GM23338 (cell line): ENCODE results near the gene SPATA31E1. TPM values are rescaled to one million over a fixed set of nuclear protein-coding genes. Genes with fewer than 3 reads are reported as not detected.

Experiments used
- ATAC-seq: fragments of 200-7000 bp; cut with Tn5 transposase; 3 replicates; pipeline ENCODE4 v1.9.1; 2020
- DNase-seq: peaks from one replicate; pipeline ENCODE4 v3.0.0-alpha.2; 2015; ENCODE audit warnings: low spot score
- H2AFZ ChIP-seq: fragments of 200-600 bp; sonication (generic); 2 replicates; pipeline ENCODE4 v1.8.0; 2016; ENCODE audit warnings: antibody characterized with exemption, mild to moderate bottlenecking, moderate library complexity
- H3F3A ChIP-seq: fragments of 200-600 bp; sonication (generic); replicated peaks from 2 replicates; pipeline ENCODE4 v1.8.0; 2017; ENCODE audit warnings: antibody characterized with exemption, mixed run types, low read depth
- H3K27ac ChIP-seq: fragments of 200-600 bp; sonication (generic); 2 replicates; pipeline ENCODE4 v1.6.1; 2016; ENCODE audit warnings: low read depth
- H3K27me3 ChIP-seq: fragments of 200-600 bp; sonication (generic); 2 replicates; pipeline ENCODE4 v1.8.0; 2016; ENCODE audit warnings: mild to moderate bottlenecking, mixed run types, moderate library complexity; ENCODE audit not compliant: insufficient read depth
- H3K36me3 ChIP-seq: fragments of 200-600 bp; sonication (generic); 2 replicates; pipeline ENCODE4 v1.8.0; 2016; ENCODE audit warnings: mild to moderate bottlenecking; ENCODE audit not compliant: insufficient read depth
- H3K4me1 ChIP-seq: fragments of 200-600 bp; sonication (generic); 2 replicates; pipeline ENCODE4 v1.8.0; 2016; ENCODE audit warnings: mild to moderate bottlenecking, moderate library complexity; ENCODE audit not compliant: insufficient read depth
- H3K4me2 ChIP-seq: fragments of 200-600 bp; sonication (generic); 2 replicates; pipeline ENCODE4 v1.7.1; 2017; ENCODE audit warnings: mixed run types
- H3K4me3 ChIP-seq: fragments of 200-600 bp; sonication (generic); 2 replicates; pipeline ENCODE4 v1.6.1; 2016; ENCODE audit warnings: mixed run types
- H3K79me2 ChIP-seq: fragments of 200-600 bp; sonication (generic); replicated peaks from 2 replicates; pipeline ENCODE4 v1.8.0; 2017; ENCODE audit warnings: mild to moderate bottlenecking; ENCODE audit not compliant: insufficient read depth
- H3K9me2 ChIP-seq: fragments of 200-600 bp; sonication (generic); 2 replicates; pipeline ENCODE4 v1.8.0; 2017; ENCODE audit not compliant: insufficient read depth
- H4K20me1 ChIP-seq: fragments of 200-600 bp; sonication (generic); replicated peaks from 2 replicates; pipeline ENCODE4 v1.8.0; 2017; ENCODE audit warnings: mild to moderate bottlenecking; ENCODE audit not compliant: insufficient read depth
- H3K27ac Mint-ChIP-seq: 2 replicates; pipeline ENCODE4 v1.8.0; 2020; ENCODE audit warnings: inconsistent platforms, mild to moderate bottlenecking, moderate library complexity, mixed read lengths
- H3K27me3 Mint-ChIP-seq: 3 replicates; pipeline ENCODE4 v1.8.0; 2022; ENCODE audit warnings: low read depth, mild to moderate bottlenecking, moderate library complexity, mixed read lengths, inconsistent platforms; ENCODE audit not compliant: insufficient read depth, poor library complexity
- H3K36me3 Mint-ChIP-seq: 3 replicates; pipeline ENCODE4 v1.8.0; 2021; ENCODE audit warnings: low read depth, mild to moderate bottlenecking, inconsistent platforms, moderate library complexity, mixed read lengths
- H3K4me1 Mint-ChIP-seq: 3 replicates; pipeline ENCODE4 v1.8.0; 2020; ENCODE audit warnings: mild to moderate bottlenecking, inconsistent platforms, mixed read lengths
- H3K4me3 Mint-ChIP-seq: 3 replicates; pipeline ENCODE4 v1.8.0; 2021; ENCODE audit warnings: moderate library complexity, mild to moderate bottlenecking, inconsistent platforms, mixed read lengths
- H3K9me3 Mint-ChIP-seq: 3 replicates; pipeline ENCODE4 v1.8.0; 2020; ENCODE audit warnings: moderate library complexity, mild to moderate bottlenecking, inconsistent platforms, mixed read lengths
- CREB1 ChIP-seq: fragments of 250-450 bp; sonication (Bioruptor Pico); IDR thresholded peaks from 2 replicates; pipeline ENCODE4 v1.5.0; 2020; ENCODE audit warnings: low read depth, mild to moderate bottlenecking, moderate library complexity
- EZH2 ChIP-seq: fragments of 200-600 bp; sonication (generic); IDR thresholded peaks from one replicate; pipeline ENCODE4 v1.8.0; 2017; ENCODE audit warnings: antibody characterized with exemption, mild to moderate bottlenecking, low read depth; ENCODE audit not compliant: unreplicated experiment
- EZH2phosphoT487 ChIP-seq: fragments of 200-600 bp; sonication (generic); IDR thresholded peaks from one replicate; pipeline ENCODE4 v1.8.1; 2018; ENCODE audit warnings: antibody characterized with exemption; ENCODE audit not compliant: unreplicated experiment
- JUNB ChIP-seq: IDR thresholded peaks from one replicate; pipeline ENCODE4 v1.6.1; 2016; ENCODE audit warnings: antibody characterized with exemption; ENCODE audit not compliant: unreplicated experiment
- NANOG ChIP-seq: IDR thresholded peaks from 2 replicates; pipeline ENCODE4 v1.6.1; 2016; ENCODE audit warnings: antibody characterized with exemption, borderline replicate concordance
- POLR2AphosphoS5 ChIP-seq: IDR thresholded peaks from 2 replicates; pipeline ENCODE4 v1.6.1; 2016; ENCODE audit warnings: antibody characterized with exemption, low read depth
- REST ChIP-seq: IDR thresholded peaks from one replicate; pipeline ENCODE4 v1.6.1; 2018; ENCODE audit warnings: antibody characterized with exemption; ENCODE audit not compliant: unreplicated experiment
- STAT1 ChIP-seq: IDR thresholded peaks from one replicate; pipeline ENCODE4 v1.6.1; 2016; ENCODE audit warnings: antibody characterized with exemption; ENCODE audit not compliant: unreplicated experiment
- ZNF114 ChIP-seq: fragments of 250-450 bp; sonication (Bioruptor Pico); IDR thresholded peaks from 2 replicates; pipeline ENCODE4 v1.5.0; 2020; ENCODE audit warnings: mild to moderate bottlenecking, moderate library complexity
- ZNF331 ChIP-seq: fragments of 250-450 bp; sonication (Bioruptor Pico); IDR thresholded peaks from 2 replicates; pipeline ENCODE4 v1.5.0; 2020; ENCODE audit warnings: low read depth, mild to moderate bottlenecking, moderate library complexity
- polyA plus RNA-seq: library from polyadenylated mRNA; unstranded; fragments of >200 nt; fragmentation: Nextera tagmentation; extraction: Ambion mirVana; gene quantifications from 2 replicates; pipeline ENCODE4 v1.2.1, GENCODE V29; 2016
- total RNA-seq: library from RNA; depleted of rRNA; stranded (reverse); fragments of >200 nt; shearing (Covaris generic); gene quantifications from 2 replicates; pipeline ENCODE4 v1.2.3, GENCODE V29; 2014
- TF ChIP-seq, protein P1 (sequence below): IDR thresholded peaks from 2 replicates; pipeline ENCODE4 v1.6.1; 2016; ENCODE audit warnings: antibody characterized with exemption
- TF ChIP-seq, protein P2 (sequence below): fragments of 250-450 bp; sonication (Bioruptor Pico); IDR thresholded peaks from 2 replicates; pipeline ENCODE4 v1.5.0; 2020; ENCODE audit warnings: mild to moderate bottlenecking, moderate library complexity
- TF ChIP-seq, protein P3 (sequence below), 2 experiments: fragments of 200-600 bp in 1 of 2; sonication (generic) in 1 of 2; conservative IDR thresholded peaks; 2 replicates each; pipeline versions ENCODE4 v1.5.1 to v1.6.1; 2016 to 2017; ENCODE audit warnings: antibody characterized with exemption in 2 of 2, low read depth in 2 of 2, mild to moderate bottlenecking in 2 of 2, moderate library complexity in 1 of 2

SPATA31E1 gene
- total and polyA plus RNA-seq, 2 experiments from 2014 or later: 0.05 TPM; not detected in 1

DNA sequence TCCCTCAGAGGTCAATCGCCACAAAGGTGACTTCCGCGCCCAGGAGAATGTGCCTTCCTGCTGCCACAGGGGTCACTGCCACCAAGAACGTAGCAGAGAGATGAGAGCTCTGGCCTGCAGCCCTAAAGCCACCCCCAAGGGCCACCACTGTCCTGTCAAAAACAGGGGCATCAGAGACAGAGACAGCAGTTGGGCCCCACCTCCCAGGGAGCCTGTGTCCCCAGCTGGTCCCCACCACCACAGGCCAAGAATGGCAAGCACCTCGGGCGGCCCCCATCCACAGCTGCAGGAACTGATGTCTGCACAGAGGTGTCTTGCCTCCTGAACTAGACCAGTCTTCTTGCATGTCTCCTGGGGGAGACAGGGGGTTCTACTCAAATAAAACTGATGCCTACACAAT, 5.8 kb downstream of the SPATA31E1 start:
- ATAC-seq: no peak
- peaks cover 2% of the 10 kb centered on the region; the same call in 2 of the 3 replicates for H3K9me3 Mint-ChIP-seq
- H3K27me3 Mint-ChIP-seq: peaks cover 5% of the 10 kb centered on the region
- H3K4me3 ChIP-seq: no peak overlapping the region
- no peaks in the 10 kb centered on the region for H4K20me1 ChIP-seq
- no peaks in the 10 kb centered on the region for H3K27me3 ChIP-seq
- no peak overlapping the region for H3K4me3 Mint-ChIP-seq
- no peaks in the 10 kb centered on the region for H3K36me3 ChIP-seq
- no peaks in the 10 kb centered on the region for H3K4me1 ChIP-seq
- no peaks in the 10 kb centered on the region for H3K79me2 ChIP-seq
- no peak overlapping the region for H3K4me2 ChIP-seq
- no peaks in the 10 kb centered on the region for H3F3A ChIP-seq
- H3K36me3 Mint-ChIP-seq: no peaks in the 10 kb centered on the region
- no peak overlapping the region for H2AFZ ChIP-seq
- H3K4me1 Mint-ChIP-seq: no peaks in the 10 kb centered on the region
- DNase-seq: no peak
- no peaks in the 10 kb centered on the region for H3K9me2 ChIP-seq
- H3K27ac ChIP-seq: no peak overlapping the region
- no peak overlapping the region for H3K27ac Mint-ChIP-seq
- TF ChIP-seq REST (no peak), ZNF114 (no peak), NANOG (no peak), STAT1 (no peak), JUNB (no peak), POLR2AphosphoS5 (no peak), ZNF331 (CRISPR knock-in tag) (no peak), EZH2 (no peak), CREB1 (no peak), EZH2phosphoT487 (no peak)
- TF ChIP-seq, protein P1, sequence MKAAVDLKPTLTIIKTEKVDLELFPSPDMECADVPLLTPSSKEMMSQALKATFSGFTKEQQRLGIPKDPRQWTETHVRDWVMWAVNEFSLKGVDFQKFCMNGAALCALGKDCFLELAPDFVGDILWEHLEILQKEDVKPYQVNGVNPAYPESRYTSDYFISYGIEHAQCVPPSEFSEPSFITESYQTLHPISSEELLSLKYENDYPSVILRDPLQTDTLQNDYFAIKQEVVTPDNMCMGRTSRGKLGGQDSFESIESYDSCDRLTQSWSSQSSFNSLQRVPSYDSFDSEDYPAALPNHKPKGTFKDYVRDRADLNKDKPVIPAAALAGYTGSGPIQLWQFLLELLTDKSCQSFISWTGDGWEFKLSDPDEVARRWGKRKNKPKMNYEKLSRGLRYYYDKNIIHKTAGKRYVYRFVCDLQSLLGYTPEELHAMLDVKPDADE: no peak
- TF ChIP-seq, protein P2, sequence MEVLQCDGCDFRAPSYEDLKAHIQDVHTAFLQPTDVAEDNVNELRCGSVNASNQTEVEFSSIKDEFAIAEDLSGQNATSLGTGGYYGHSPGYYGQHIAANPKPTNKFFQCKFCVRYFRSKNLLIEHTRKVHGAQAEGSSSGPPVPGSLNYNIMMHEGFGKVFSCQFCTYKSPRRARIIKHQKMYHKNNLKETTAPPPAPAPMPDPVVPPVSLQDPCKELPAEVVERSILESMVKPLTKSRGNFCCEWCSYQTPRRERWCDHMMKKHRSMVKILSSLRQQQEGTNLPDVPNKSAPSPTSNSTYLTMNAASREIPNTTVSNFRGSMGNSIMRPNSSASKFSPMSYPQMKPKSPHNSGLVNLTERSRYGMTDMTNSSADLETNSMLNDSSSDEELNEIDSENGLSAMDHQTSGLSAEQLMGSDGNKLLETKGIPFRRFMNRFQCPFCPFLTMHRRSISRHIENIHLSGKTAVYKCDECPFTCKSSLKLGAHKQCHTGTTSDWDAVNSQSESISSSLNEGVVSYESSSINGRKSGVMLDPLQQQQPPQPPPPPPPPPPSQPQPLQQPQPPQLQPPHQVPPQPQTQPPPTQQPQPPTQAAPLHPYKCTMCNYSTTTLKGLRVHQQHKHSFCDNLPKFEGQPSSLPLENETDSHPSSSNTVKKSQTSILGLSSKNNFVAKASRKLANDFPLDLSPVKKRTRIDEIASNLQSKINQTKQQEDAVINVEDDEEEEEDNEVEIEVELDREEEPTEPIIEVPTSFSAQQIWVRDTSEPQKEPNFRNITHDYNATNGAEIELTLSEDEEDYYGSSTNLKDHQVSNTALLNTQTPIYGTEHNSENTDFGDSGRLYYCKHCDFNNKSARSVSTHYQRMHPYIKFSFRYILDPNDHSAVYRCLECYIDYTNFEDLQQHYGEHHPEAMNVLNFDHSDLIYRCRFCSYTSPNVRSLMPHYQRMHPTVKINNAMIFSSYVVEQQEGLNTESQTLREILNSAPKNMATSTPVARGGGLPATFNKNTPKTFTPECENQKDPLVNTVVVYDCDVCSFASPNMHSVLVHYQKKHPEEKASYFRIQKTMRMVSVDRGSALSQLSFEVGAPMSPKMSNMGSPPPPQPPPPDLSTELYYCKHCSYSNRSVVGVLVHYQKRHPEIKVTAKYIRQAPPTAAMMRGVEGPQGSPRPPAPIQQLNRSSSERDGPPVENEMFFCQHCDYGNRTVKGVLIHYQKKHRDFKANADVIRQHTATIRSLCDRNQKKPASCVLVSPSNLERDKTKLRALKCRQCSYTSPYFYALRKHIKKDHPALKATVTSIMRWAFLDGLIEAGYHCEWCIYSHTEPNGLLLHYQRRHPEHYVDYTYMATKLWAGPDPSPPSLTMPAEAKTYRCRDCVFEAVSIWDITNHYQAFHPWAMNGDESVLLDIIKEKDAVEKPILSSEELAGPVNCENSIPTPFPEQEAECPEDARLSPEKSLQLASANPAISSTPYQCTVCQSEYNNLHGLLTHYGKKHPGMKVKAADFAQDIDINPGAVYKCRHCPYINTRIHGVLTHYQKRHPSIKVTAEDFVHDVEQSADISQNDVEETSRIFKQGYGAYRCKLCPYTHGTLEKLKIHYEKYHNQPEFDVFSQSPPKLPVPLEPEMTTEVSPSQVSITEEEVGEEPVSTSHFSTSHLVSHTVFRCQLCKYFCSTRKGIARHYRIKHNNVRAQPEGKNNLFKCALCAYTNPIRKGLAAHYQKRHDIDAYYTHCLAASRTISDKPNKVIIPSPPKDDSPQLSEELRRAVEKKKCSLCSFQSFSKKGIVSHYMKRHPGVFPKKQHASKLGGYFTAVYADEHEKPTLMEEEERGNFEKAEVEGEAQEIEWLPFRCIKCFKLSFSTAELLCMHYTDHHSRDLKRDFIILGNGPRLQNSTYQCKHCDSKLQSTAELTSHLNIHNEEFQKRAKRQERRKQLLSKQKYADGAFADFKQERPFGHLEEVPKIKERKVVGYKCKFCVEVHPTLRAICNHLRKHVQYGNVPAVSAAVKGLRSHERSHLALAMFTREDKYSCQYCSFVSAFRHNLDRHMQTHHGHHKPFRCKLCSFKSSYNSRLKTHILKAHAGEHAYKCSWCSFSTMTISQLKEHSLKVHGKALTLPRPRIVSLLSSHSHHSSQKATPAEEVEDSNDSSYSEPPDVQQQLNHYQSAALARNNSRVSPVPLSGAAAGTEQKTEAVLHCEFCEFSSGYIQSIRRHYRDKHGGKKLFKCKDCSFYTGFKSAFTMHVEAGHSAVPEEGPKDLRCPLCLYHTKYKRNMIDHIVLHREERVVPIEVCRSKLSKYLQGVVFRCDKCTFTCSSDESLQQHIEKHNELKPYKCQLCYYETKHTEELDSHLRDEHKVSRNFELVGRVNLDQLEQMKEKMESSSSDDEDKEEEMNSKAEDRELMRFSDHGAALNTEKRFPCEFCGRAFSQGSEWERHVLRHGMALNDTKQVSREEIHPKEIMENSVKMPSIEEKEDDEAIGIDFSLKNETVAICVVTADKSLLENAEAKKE (CRISPR knock-in tag): no peak
- TF ChIP-seq, protein P3, sequence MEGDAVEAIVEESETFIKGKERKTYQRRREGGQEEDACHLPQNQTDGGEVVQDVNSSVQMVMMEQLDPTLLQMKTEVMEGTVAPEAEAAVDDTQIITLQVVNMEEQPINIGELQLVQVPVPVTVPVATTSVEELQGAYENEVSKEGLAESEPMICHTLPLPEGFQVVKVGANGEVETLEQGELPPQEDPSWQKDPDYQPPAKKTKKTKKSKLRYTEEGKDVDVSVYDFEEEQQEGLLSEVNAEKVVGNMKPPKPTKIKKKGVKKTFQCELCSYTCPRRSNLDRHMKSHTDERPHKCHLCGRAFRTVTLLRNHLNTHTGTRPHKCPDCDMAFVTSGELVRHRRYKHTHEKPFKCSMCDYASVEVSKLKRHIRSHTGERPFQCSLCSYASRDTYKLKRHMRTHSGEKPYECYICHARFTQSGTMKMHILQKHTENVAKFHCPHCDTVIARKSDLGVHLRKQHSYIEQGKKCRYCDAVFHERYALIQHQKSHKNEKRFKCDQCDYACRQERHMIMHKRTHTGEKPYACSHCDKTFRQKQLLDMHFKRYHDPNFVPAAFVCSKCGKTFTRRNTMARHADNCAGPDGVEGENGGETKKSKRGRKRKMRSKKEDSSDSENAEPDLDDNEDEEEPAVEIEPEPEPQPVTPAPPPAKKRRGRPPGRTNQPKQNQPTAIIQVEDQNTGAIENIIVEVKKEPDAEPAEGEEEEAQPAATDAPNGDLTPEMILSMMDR (conservative IDR thresholded peaks at IDR 0.05; ENCODE audit: low read depth in 2 of 2): no peak
